Hepatic stellate cell (primary cell): ENCODE results near the gene ERGIC1.
"Not testable (repeated sequence)": the region's sequence is repeated elsewhere in the genome, so short reads cannot be mapped to it uniquely, and the experiment has no call there.

Experiments
- DNase-seq: peaks from one replicate; pipeline ENCODE4 v3.0.0; 2011; ENCODE audit warnings: low spot score

The ERGIC1 gene

GRCh38 chr5:172847584-172847983, 13.5 kb downstream of the ERGIC1 start:
- not testable (repeated sequence) for DNase-seq

- DNase-seq: no peak
Measured at GRCh38 chr5:172848419-172848818, 14.4 kb downstream of the ERGIC1 start.

DNA sequence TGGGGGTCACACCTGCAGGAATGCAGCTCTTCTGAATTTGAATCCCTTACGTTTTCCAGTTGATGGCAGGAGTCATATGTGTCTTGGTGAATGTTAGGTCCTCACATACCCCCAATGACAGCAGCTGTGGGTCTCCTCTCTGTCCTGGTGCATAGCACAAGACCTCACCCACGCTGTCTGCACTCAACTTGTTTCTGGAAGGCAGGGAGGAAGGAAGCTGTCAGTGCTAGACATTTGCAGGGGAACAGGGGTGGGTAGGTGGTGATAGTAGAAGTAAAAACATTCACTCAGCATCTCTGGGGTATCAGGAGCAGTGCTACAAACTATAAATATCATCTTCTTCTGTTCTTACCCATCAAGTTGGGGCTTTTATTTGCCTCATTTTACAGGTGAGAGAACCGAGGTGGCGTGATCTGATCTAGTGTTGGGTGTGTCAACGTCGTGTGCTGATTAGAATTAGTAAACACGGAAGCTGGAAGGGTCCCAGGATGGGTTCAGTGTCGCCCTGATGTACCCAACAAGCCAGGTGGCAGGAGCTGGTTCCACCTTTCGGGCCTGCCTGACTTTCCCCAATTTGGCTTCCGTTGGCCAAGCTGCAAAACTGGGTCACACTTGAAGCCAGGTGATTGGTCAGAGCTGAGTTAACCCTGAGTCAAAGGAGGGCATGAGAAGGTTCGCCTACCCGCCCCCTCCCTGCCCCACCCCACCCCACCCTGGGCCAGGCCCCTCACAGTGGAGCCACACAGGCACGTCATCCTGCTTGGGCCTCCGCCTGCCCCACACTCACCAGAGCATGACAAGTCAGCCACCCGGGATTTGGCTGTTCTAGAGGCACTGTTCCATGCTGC, 15.8 kb downstream of the ERGIC1 start:
- DNase-seq: no peak

DNA sequence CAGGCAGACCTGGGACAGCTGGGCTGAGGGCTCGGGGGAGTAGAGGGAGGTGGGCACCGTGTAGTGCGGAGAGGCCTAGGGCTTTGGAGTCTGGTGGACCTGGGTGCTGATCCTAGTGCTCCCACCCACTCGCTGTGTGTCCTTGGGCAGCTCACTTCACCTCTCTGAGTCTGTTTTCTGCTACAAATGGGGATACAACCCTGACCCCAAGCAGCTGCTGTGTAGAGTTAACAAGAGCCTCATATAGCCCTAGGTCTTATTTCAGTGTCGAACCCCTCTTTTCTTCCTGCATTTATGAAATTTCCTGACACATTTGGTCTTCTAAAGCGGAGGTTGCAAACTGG, 16.4 kb downstream of the ERGIC1 start:
- DNase-seq: no peak

DNA sequence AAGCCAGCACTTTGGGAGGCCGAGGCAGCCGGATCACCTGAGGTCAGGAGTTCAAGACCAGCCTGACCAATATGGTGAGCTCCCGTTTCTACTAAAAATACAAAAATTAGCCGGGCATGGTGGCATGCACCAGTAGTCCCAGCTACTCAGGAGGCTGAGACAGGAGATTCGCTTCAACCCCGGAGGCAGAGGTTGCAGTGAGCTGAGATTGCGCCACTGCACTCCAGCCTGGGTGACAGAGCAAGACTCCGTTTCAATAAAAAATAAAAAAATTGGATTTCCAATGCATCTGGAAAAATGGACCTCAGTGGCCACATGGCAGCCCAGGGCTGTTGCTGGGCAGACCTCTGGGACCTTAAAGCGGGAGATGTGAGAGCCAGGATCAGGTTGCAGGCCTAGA, 17.2 kb downstream of the ERGIC1 start:
- DNase-seq: not testable (repeated sequence)

- no peak for DNase-seq
Measured at GRCh38 chr5:172852490-172853354, 18.7 kb downstream of the ERGIC1 start.

DNA sequence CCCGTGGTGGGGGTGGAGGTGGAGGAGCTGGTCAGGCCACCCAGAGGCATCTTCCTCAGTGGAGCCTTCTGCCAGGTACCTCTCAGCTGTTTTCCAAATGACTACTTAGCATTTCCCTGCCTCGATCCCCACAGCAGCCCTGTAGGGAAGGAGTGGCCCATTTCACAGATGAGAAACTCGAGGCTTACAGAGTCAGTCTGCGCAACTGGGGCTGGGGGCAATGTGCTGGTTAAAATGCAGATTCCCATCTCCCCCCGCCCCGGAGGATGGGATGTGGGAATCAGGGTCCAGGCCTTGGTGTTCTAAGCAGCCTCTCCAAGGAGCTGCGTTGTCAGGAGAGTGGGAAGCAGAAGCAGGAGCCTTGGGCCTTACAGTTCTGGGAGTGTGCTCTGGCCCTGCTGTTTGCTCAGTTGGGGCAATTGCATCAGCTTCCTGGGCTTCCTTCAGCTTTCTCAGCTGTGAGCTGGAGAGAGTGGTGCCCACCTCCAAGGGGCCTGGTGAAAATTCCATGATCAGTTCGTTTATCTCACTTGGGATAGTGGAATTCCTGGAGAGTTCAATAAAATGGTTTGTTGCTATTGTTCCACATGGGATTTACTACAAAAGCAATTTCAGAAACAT, 19.4 kb downstream of the ERGIC1 start:
- DNase-seq: no peak

DNA sequence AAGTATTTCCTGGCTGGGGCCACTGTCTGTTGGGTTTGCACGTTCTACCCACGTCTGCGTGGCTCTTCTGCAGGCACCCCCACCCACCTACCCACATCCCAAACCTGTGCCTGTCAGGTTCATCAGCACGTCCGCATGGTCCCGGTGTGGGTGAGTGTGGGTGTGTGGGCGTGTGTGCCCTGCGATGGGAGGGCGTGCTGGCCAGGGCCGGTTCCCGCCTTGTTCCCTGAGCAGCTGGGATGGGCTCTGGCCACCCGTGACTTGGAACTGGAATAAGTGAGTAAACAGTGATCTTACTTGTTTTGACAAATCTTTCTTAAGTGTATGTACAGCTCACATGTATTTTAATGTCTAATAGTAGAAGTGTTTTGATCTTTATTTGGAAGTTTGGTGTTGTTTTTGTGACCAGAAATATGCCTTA, 20.4 kb downstream of the ERGIC1 start:
- no peak for DNase-seq

- no peak for DNase-seq
Measured at GRCh38 chr5:172854971-172855370, 20.9 kb downstream of the ERGIC1 start.

DNA sequence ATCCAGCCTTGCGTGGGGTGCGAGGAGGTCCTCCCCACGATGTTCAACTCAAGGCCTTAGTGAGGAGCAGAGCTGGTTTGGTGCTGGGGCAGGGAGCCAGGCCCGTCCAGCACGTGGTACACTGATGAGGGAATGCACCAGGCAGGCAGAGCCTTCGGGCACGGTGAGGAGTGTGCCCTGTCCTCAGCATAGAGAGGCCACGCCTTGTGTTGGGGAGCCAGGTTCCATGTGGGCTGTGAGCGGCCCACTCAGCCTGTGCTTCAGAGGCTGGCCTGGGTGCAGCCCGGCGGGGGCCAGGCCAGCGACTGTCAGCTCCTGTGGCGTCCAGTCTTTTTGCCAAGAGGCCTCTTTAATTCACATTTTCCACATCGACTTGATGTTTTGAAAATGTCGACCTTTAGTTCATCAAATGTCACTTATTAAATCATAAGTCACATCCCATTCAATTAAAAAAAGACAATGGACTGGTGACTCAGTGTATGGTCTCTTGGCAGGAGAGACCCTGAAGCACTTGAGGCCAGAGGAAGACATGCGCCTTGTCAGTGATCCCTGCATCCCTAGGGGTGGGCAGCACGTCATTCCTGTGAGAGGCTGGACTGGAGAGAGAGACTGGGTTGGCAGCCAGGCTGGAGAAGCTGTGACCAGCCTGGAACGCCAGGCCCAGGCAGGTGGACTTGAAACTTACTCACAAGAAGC, 21.7 kb downstream of the ERGIC1 start:
- DNase-seq: no peak

DNA sequence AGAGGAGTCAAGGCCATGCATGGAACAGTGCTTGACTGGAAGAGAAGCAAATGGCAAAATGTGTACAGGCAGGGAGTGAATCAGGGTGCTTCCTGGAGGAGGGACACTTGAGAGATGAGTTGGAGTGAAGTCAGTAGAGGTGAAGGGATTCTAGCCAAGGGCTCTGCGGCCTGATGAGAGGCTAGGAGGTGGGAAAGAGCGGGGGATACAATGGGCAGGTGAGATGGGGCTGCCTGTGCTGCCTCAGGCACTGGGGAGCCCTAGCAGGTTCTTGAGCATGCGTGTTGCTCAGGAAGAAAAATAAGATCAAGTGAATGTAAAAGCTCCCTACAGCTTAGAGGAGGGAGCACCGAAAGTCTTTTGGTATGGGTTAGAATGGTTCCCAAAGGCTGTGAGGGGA, 22.3 kb downstream of the ERGIC1 start:
- DNase-seq: no peak

DNA sequence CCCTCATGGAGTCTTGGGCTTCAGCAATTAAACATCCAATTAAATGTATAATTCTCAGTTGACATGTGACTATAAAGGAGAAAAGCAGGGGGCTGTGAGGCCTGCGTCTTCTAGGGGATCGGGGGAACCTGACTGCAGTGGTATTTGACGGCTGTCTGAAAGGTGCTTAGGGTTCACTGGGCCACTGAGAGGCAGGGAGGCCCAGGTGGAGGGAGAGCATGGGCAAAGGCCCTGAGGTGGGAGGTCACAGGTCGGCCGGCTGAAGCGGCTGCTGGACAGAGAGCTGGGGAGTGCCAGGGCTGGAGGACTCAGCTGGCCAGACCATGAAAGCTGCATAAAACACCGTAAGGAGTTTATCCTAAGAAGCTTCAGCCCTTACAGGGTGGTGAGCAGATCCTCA, 23.9 kb downstream of the ERGIC1 start:
- DNase-seq: no peak

- peak; percentile 44 for DNase-seq
Measured at GRCh38 chr5:172858511-172858989, 24.5 kb downstream of the ERGIC1 start.

DNA sequence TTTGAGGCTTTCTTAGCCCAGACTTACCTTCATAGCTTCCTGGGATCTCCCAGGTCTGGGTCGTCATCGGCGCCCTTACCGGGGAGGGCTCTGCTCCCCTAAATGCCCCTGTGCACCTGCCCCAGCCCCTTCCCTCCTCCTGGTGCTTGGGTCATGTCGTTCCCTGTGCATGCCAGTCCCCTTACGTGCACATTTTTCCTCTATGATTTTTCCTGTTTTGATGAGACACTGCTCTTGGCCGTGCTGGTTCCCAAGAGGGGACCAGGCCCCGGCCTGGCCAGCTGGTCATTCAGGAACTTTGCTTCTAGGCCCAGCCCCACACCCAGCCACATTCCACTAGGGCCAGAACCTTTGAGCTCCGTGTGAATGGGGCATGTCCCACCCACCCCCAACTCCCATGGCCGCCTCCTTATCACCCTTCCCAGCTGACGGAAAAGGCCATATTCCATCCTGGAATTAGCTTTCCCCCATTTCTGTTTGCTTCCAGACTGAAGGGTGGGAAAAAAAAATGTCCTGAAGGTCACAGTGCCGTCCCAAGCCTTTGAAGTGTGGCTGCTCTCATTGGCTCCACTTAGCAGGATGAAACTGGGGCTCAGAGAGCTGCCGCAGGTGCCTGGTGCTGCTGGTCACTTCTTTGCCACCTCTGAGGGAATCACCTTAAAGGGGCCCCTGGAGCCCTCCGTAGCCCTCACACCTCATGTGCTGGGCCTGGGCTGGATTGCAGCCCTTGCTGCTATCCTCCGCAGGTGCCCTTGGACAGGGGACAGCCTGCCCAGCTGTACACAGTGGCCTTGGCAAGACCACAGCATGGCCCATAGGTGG, 25.1 kb downstream of the ERGIC1 start:
- peak; percentile 95 for DNase-seq

DNA sequence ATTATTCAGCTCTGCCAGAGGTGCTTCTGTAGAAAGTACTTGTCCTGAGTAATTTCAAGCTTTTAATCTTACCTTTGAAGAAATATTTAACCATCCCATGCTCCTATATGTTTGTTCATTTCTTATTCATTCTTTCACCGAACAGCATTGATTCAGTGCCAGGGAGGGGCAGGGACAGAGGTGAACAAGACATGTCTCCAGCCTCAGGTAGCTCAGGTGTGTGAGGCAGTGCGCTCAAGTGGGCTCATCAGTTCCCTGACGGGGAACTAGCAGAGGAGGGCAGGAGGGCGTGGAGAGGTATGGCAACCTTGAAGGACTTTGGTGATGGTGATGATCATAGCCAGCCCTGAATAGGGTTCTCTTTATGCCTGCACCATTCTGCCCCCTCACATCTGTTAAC, 25.9 kb downstream of the ERGIC1 start:
- no peak for DNase-seq

DNA sequence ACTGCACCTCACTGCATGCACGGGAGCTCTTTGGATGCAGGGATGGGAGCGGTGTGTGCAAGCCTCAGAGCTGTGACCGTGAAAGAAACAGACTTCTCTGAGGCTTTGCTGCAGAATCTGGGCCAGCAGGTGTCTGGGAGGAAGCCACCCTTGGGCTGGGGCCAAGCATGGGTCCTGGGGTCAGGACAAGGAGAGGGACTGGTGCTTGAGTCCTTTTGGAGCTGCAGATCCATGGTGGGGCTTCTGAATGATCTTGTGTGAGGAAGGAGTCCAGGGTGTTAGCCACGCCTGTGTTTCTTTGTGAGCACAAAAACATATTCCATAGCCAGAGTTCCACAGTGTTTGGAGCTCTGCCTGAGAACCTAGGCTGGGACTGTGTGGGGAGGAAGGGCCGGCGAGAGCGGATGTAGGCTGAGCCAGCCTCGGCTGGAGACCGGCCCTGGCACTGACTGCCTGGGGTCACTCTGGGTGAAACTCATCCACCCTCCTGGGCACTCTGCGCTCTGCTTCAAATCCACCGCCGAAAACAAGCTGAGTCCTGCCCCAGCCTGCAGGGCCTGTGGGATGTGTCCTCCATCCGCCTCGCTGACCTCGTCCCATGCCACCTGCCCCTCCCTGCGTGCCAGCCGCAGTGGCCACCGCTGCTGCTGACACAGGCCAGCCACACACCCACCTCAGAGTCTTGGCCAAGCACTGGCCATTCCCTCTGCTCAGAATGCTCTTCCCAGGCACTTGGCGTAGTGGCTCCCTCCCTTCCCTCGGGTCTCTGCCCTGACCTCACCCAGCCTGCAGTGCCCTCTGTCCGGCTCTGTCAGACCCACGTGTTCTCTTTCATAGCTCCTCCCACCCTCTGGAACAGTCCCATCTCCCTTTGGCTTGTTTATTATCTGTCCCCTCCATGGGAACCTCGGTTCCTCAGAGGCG, 26.7 kb downstream of the ERGIC1 start:
- DNase-seq: peak; percentile 68

DNA sequence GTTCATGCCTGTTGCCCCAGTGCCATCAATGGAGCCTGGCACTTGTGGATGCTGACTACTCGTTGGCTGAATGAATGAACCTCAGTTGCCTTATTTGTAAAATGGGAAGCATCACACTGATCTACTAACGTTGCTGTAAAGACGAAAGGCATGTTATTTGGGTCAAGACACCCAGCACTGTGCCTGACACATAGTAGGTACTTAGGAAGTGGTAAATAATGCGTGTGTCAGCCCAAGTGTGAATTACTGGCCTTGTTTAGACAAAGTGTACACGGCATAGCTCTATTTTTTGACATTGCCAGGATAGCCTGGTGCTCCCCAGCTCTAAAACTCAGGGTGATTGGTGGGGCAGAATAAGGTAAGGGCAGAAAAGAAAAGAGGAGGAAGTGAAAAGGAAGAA, 27.4 kb downstream of the ERGIC1 start:
- no peak for DNase-seq

GRCh38 chr5:172862165-172862801, 28.2 kb downstream of the ERGIC1 start:
- no peak for DNase-seq

DNA sequence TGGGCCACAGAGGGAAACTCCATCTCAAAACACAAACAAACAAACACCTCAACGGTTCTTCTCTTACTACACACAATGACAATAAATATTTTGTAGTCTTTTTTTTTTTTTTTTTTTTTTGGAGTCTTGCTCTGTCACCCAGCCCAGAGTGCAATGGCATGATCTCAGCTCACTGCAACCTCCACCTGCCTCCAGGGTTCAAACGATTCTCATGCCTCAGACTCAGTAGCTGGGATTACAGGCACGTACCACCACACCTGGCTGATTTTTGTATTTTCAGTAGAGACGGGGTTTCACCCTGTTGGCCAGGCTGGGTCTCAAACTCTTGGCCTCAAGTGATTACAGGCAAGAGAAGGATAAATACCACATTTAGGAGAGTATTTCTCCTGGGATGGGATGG, 30.1 kb downstream of the ERGIC1 start:
- not testable (repeated sequence) for DNase-seq

- no peak for DNase-seq
Measured at GRCh38 chr5:172864747-172865146, 30.7 kb downstream of the ERGIC1 start.
